Nephron (organoid): ENCODE data around the gene LYPD4.

Experiments
- H3K27ac Mint-ChIP-seq, 3 experiments: 2 replicates each; pipeline ENCODE4 v1.8.0; 2020; ENCODE audit warnings: mixed read lengths in 3 of 3, mild to moderate bottlenecking in 2 of 3, moderate library complexity in 1 of 3
- H3K27me3 Mint-ChIP-seq: 2 replicates; pipeline ENCODE4 v1.8.0; 2021; ENCODE audit warnings: low read depth, mild to moderate bottlenecking, moderate library complexity, mixed read lengths
- H3K36me3 Mint-ChIP-seq: 2 replicates; pipeline ENCODE4 v1.8.0; 2020; ENCODE audit warnings: low read depth, mixed read lengths
- H3K4me1 Mint-ChIP-seq: 2 replicates; pipeline ENCODE4 v1.8.0; 2020; ENCODE audit warnings: mixed read lengths
- H3K4me3 Mint-ChIP-seq, 3 experiments: 2 replicates each; pipeline ENCODE4 v1.8.0; 2020; ENCODE audit warnings: mild to moderate bottlenecking in 3 of 3, mixed read lengths in 3 of 3, moderate library complexity in 2 of 3
- H3K9me3 Mint-ChIP-seq: 2 replicates; pipeline ENCODE4 v1.8.0; 2020; ENCODE audit warnings: mixed read lengths
- CTCF ChIP-seq, 3 experiments: fragments of 200-600 bp; sonication (generic); IDR thresholded peaks; one replicate each; pipeline ENCODE4 v1.5.0; 2021; ENCODE audit warnings: antibody characterized with exemption in 3 of 3; ENCODE audit not compliant: unreplicated experiment in 3 of 3

The LYPD4 gene

GRCh38 chr19:41807176-41807575 is 37.3 kb downstream of the LYPD4 start:
- H3K36me3 Mint-ChIP-seq = no peaks in the 10 kb centered on the region
- no peak for TF ChIP-seq CTCF (IDR thresholded peaks at IDR 0.05; ENCODE audit: unreplicated experiment in 3 of 3)
- no peaks in the 10 kb centered on the region for H3K4me1 Mint-ChIP-seq
- H3K4me3 Mint-ChIP-seq = no peak overlapping the region
- H3K27me3 Mint-ChIP-seq = peaks cover 15% of the 10 kb centered on the region
- no peaks in the 10 kb centered on the region for H3K9me3 Mint-ChIP-seq
- H3K27ac Mint-ChIP-seq = no peak overlapping the region

GRCh38 chr19:41804336-41804735 is 40.1 kb downstream of the LYPD4 start:
- no peak overlapping the region for H3K27ac Mint-ChIP-seq
- H3K4me1 Mint-ChIP-seq = no peaks in the 10 kb centered on the region
- no peak overlapping the region for H3K4me3 Mint-ChIP-seq
- no peak for TF ChIP-seq CTCF (IDR thresholded peaks at IDR 0.05; ENCODE audit: unreplicated experiment in 3 of 3)
- no peaks in the 10 kb centered on the region for H3K36me3 Mint-ChIP-seq
- H3K9me3 Mint-ChIP-seq = no peaks in the 10 kb centered on the region
- peaks cover 23% of the 10 kb centered on the region for H3K27me3 Mint-ChIP-seq

GRCh38 chr19:41802770-41803169 is 41.7 kb downstream of the LYPD4 start:
- Mint-ChIP-seq H3K27me3 (peaks cover 24% of the 10 kb centered on the region), H3K4me1 (no peaks in the 10 kb centered on the region), H3K27ac (no peak overlapping the region), H3K36me3 (no peaks in the 10 kb centered on the region), H3K9me3 (no peaks in the 10 kb centered on the region), H3K4me3 (no peak overlapping the region)
- TF ChIP-seq CTCF (IDR thresholded peaks at IDR 0.05; ENCODE audit: unreplicated experiment in 3 of 3) = no peak

GRCh38 chr19:41801792-41802211 is 42.7 kb downstream of the LYPD4 start:
- TF ChIP-seq CTCF (IDR thresholded peaks at IDR 0.05; ENCODE audit: unreplicated experiment in 3 of 3) = no peak
- H3K4me1 Mint-ChIP-seq = no peaks in the 10 kb centered on the region
- no peak overlapping the region for H3K4me3 Mint-ChIP-seq

GRCh38 chr19:41801031-41801430 is 43.5 kb downstream of the LYPD4 start:
- no peak overlapping the region for H3K27ac Mint-ChIP-seq
- no peaks in the 10 kb centered on the region for H3K9me3 Mint-ChIP-seq
- H3K4me1 Mint-ChIP-seq = no peaks in the 10 kb centered on the region
- TF ChIP-seq CTCF (IDR thresholded peaks at IDR 0.05; ENCODE audit: unreplicated experiment in 3 of 3) = no peak
- no peaks in the 10 kb centered on the region for H3K36me3 Mint-ChIP-seq
- H3K4me3 Mint-ChIP-seq = no peak overlapping the region
- H3K27me3 Mint-ChIP-seq = peaks cover 32% of the 10 kb centered on the region

More at GRCh38 chr19:41801792-41802211, 42.7 kb downstream of the LYPD4 start:
- Mint-ChIP-seq H3K27me3 (peaks cover 28% of the 10 kb centered on the region), H3K9me3 (no peaks in the 10 kb centered on the region), H3K27ac (no peak overlapping the region), H3K36me3 (no peaks in the 10 kb centered on the region)

- Mint-ChIP-seq H3K27ac (no peak overlapping the region), H3K4me3 (no peak overlapping the region), H3K9me3 (no peaks in the 10 kb centered on the region), H3K4me1 (no peaks in the 10 kb centered on the region), H3K36me3 (no peaks in the 10 kb centered on the region), H3K27me3 (peaks cover 34% of the 10 kb centered on the region)
- TF ChIP-seq CTCF (IDR thresholded peaks at IDR 0.05; ENCODE audit: unreplicated experiment in 3 of 3) = no peak
Observed at GRCh38 chr19:41799444-41800000, 45.0 kb downstream of the LYPD4 start.
